Measurements from ENCODE around the gene SNX5. TPM values are rescaled to one million over a fixed set of nuclear protein-coding genes. Genes with fewer than 3 reads are reported as not detected.

The SNX5 gene
- total and polyA plus RNA-seq, 2 of the 13 experiments (the other 11 are each of a cell fraction or from before 2014, with no cell fraction given) = 664 to 1,040 TPM

DNA sequence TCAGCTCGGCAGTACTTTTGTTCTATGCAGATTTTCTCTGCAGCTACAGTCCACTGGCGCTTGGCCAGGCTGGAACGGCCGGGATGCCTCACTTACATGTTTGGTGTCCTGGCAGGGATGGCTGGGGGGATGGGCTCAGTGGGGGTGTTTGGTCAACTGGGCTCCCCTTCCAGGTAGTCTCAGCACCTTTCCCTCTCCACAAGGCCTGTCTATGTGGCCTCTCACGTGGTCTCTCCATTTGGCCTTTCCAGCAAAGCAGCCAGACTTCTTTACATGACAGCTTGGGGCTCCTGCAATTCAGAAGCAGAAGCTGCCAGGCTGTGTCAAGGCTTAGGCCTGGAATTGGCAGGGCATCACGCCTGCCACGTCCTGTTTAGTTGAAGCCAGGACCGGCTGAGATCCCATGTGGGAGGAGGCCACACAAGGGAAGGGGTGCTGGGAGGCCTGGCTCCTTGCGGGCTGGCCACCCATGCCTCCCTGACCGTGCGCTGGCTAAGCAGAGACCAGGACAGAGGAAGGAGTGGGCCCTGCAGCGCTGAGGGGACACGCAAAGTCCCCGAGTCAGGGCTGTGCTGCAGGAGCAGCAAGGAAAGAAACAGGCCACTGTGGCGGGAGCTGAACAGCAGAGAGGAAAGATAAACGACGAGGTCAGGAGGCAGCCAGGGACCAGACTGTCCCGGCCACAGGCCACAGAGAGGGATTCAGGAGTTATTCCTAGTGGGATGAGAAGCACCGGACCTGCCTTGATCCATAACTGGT, 39.1 kb upstream of the SNX5 start:
- Histone ChIP-seq H3K9ac (ENCODE audit: insufficient read depth, low read depth, low read length) (no peak overlapping the region), H3K4me3 (replicated peaks in 1 of 3; ENCODE audit: insufficient read depth in 1 of 3, low read depth in 2 of 3, low read length in 3 of 3) (peak overlapping the region in 1 of 3 experiments; percentile 42; a peak in 2 of 6 replicates), H4K20me1 (ENCODE audit: insufficient read depth, low read length) (no peaks in the 10 kb centered on the region), H3K36me3 (replicated peaks in 1 of 2; ENCODE audit: control insufficient read depth in 1 of 2, insufficient read depth in 2 of 2, low read length in 2 of 2) (no peaks in the 10 kb centered on the region), H3K27me3 (ENCODE audit: control insufficient read depth in 1 of 2, insufficient read depth in 2 of 2, low read length in 2 of 2) (peaks cover 7 to 42% of the 10 kb centered on the region in 2 experiments; a peak in 4 of 5 replicates), H3K79me2 (ENCODE audit: insufficient read depth, low read length) (no peaks in the 10 kb centered on the region), H3K4me1 (ENCODE audit: insufficient read depth, low read length) (peaks cover 70% of the 10 kb centered on the region), H3K9me3 (ENCODE audit: low read length) (no peaks in the 10 kb centered on the region), H2AFZ (ENCODE audit: low read length) (no peak overlapping the region), H3K4me2 (ENCODE audit: low read depth, low read length) (peak overlapping the region; percentile 62), H3K27ac (ENCODE audit: extremely low read length, insufficient read depth, low read length) (no peak overlapping the region)
- in situ Hi-C loops (cut with HindIII; ENCODE audit: extremely low pct_ligation_motif_present, low pct_unique_long_range_greater_than_20kb) = no loop called here
- no TSS peak for BruUV-seq (replicated peaks)
- ChIA-PET POLR2A (no interaction called here), CTCF (ENCODE audit: low intra/inter-chr PET ratio, low total read pairs) (no interaction called here)
- peak; percentile 42 for ATAC-seq
- intact Hi-C loops (cut with micrococcal nuclease; ENCODE audit: unreplicated experiment) = loop anchor here (5.0 to 10.0 kb wide), 2 partner anchors 127 to 270 kb away; partner anchors contain the start of genes KAT14 and PET117
- FAIRE-seq = no peak
- WGBS (ENCODE audit: low lambda C conversion rate) = 22% methylated on average over 19 of the region's 19 CpGs
- no peak for DNase-seq (ENCODE audit: low spot score)
- TF ChIP-seq ZBTB38 (CRISPR knock-in tag; IDR thresholded peaks at IDR 0.05) (no peak; the same call in 1 of the 2 replicates), NR1H2 (CRISPR knock-in tag; IDR thresholded peaks at IDR 0.05; ENCODE audit: borderline replicate concordance, low read depth) (no peak), SMYD3 (CRISPR knock-in tag; IDR thresholded peaks at IDR 0.05) (no peak), CREM (IDR thresholded peaks at IDR 0.05) (no peak), CREM (CRISPR knock-in tag; IDR thresholded peaks at IDR 0.05) (no peak), NFE2L2 (IDR thresholded peaks at IDR 0.05; ENCODE audit: low read length) (no peak), ZSCAN30 (CRISPR knock-in tag; IDR thresholded peaks at IDR 0.05) (no peak), SIN3B (IDR thresholded peaks at IDR 0.05; ENCODE audit: low read length) (no peak), ZNF44 (CRISPR knock-in tag; IDR thresholded peaks at IDR 0.05) (no peak), TARDBP (CRISPR knock-in tag; IDR thresholded peaks at IDR 0.05) (peak; percentile 50; the same call in 1 of the 2 replicates), TEAD3 (CRISPR knock-in tag; optimal IDR thresholded peaks at IDR 0.05; ENCODE audit: borderline replicate concordance) (peak; percentile 20), ZIK1 (CRISPR knock-in tag; IDR thresholded peaks at IDR 0.05; ENCODE audit: borderline replicate concordance, low read depth) (no peak)
- TF ChIP-seq, protein P1, sequence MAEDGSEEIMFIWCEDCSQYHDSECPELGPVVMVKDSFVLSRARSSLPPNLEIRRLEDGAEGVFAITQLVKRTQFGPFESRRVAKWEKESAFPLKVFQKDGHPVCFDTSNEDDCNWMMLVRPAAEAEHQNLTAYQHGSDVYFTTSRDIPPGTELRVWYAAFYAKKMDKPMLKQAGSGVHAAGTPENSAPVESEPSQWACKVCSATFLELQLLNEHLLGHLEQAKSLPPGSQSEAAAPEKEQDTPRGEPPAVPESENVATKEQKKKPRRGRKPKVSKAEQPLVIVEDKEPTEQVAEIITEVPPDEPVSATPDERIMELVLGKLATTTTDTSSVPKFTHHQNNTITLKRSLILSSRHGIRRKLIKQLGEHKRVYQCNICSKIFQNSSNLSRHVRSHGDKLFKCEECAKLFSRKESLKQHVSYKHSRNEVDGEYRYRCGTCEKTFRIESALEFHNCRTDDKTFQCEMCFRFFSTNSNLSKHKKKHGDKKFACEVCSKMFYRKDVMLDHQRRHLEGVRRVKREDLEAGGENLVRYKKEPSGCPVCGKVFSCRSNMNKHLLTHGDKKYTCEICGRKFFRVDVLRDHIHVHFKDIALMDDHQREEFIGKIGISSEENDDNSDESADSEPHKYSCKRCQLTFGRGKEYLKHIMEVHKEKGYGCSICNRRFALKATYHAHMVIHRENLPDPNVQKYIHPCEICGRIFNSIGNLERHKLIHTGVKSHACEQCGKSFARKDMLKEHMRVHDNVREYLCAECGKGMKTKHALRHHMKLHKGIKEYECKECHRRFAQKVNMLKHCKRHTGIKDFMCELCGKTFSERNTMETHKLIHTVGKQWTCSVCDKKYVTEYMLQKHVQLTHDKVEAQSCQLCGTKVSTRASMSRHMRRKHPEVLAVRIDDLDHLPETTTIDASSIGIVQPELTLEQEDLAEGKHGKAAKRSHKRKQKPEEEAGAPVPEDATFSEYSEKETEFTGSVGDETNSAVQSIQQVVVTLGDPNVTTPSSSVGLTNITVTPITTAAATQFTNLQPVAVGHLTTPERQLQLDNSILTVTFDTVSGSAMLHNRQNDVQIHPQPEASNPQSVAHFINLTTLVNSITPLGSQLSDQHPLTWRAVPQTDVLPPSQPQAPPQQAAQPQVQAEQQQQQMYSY (CRISPR knock-in tag; IDR thresholded peaks at IDR 0.05) = no peak
- TF ChIP-seq, protein P2, sequence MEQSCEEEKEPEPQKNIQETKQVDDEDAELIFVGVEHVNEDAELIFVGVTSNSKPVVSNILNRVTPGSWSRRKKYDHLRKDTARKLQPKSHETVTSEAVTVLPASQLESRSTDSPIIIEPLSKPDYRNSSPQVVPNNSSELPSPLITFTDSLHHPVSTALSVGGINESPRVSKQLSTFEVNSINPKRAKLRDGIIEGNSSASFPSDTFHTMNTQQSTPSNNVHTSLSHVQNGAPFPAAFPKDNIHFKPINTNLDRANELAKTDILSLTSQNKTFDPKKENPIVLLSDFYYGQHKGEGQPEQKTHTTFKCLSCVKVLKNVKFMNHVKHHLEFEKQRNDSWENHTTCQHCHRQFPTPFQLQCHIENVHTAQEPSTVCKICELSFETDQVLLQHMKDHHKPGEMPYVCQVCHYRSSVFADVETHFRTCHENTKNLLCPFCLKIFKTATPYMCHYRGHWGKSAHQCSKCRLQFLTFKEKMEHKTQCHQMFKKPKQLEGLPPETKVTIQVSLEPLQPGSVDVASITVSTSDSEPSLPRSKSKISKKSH (CRISPR knock-in tag; IDR thresholded peaks at IDR 0.05; ENCODE audit: borderline replicate concordance) = peak; percentile 97
- TF ChIP-seq, protein P3, sequence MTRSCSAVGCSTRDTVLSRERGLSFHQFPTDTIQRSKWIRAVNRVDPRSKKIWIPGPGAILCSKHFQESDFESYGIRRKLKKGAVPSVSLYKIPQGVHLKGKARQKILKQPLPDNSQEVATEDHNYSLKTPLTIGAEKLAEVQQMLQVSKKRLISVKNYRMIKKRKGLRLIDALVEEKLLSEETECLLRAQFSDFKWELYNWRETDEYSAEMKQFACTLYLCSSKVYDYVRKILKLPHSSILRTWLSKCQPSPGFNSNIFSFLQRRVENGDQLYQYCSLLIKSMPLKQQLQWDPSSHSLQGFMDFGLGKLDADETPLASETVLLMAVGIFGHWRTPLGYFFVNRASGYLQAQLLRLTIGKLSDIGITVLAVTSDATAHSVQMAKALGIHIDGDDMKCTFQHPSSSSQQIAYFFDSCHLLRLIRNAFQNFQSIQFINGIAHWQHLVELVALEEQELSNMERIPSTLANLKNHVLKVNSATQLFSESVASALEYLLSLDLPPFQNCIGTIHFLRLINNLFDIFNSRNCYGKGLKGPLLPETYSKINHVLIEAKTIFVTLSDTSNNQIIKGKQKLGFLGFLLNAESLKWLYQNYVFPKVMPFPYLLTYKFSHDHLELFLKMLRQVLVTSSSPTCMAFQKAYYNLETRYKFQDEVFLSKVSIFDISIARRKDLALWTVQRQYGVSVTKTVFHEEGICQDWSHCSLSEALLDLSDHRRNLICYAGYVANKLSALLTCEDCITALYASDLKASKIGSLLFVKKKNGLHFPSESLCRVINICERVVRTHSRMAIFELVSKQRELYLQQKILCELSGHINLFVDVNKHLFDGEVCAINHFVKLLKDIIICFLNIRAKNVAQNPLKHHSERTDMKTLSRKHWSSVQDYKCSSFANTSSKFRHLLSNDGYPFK (CRISPR knock-in tag; IDR thresholded peaks at IDR 0.05; ENCODE audit: borderline replicate concordance) = no peak; the same call in 1 of the 2 replicates
